ENCODE data around the gene CHCHD3.

Gene CHCHD3

GRCh38 chr7:133051719-133052400 lies 30.0 kb downstream of the CHCHD3 start:
- Histone ChIP-seq H3K27me3 (ENCODE audit: insufficient read depth, low read depth) (no peaks in the 10 kb centered on the region), H3K9ac (no peak overlapping the region), H3K36me3 (ENCODE audit: insufficient read depth) (no peaks in the 10 kb centered on the region), H3K4me2 (no peak overlapping the region), H2AFZ (ENCODE audit: low read depth) (no peak overlapping the region), H4K20me1 (ENCODE audit: insufficient read depth) (0 out of 2 replicates have a peak, but pooled peaks cover 18% of the 10 kb centered on the region), H3K27ac (no peak overlapping the region), H3K4me1 (ENCODE audit: low read depth, poor library complexity, severe bottlenecking) (no peaks in the 10 kb centered on the region), H3K79me2 (ENCODE audit: insufficient read depth, low read depth) (peaks cover 53% of the 10 kb centered on the region), H3K4me3 (IDR thresholded peaks at IDR 0.05; ENCODE audit: insufficient read depth, low read depth, low read length) (no peak overlapping the region)
- TF ChIP-seq CTCF (conservative IDR thresholded peaks at IDR 0.05; ENCODE audit: low read depth, low read length): no peak

- Histone ChIP-seq H2AFZ (ENCODE audit: low read depth) (no peak overlapping the region), H3K79me2 (ENCODE audit: insufficient read depth, low read depth) (peaks cover 55% of the 10 kb centered on the region), H3K27ac (no peak overlapping the region), H3K27me3 (ENCODE audit: insufficient read depth, low read depth) (no peaks in the 10 kb centered on the region), H4K20me1 (ENCODE audit: insufficient read depth) (0 out of 2 replicates have a peak, but pooled peaks cover 17% of the 10 kb centered on the region), H3K36me3 (ENCODE audit: insufficient read depth) (no peaks in the 10 kb centered on the region), H3K4me1 (ENCODE audit: low read depth, poor library complexity, severe bottlenecking) (no peaks in the 10 kb centered on the region), H3K9ac (no peak overlapping the region), H3K4me3 (IDR thresholded peaks at IDR 0.05; ENCODE audit: insufficient read depth, low read depth, low read length) (no peak overlapping the region), H3K4me2 (no peak overlapping the region)
- TF ChIP-seq CTCF (conservative IDR thresholded peaks at IDR 0.05; ENCODE audit: low read depth, low read length): no peak; the same call in 1 of the 2 replicates
These were observed 30.8 kb downstream of the CHCHD3 start for GRCh38 chr7:133051066-133051465.

GRCh38 chr7:133050200-133050995 lies 31.5 kb downstream of the CHCHD3 start:
- Histone ChIP-seq H3K79me2 (ENCODE audit: insufficient read depth, low read depth) (peaks cover 55% of the 10 kb centered on the region), H3K4me3 (IDR thresholded peaks at IDR 0.05; ENCODE audit: insufficient read depth, low read depth, low read length) (no peak overlapping the region), H4K20me1 (ENCODE audit: insufficient read depth) (0 out of 2 replicates have a peak, but pooled peaks cover 14% of the 10 kb centered on the region), H3K4me2 (no peak overlapping the region), H3K4me1 (ENCODE audit: low read depth, poor library complexity, severe bottlenecking) (no peaks in the 10 kb centered on the region), H3K36me3 (ENCODE audit: insufficient read depth) (no peaks in the 10 kb centered on the region), H3K27ac (no peak overlapping the region), H3K9ac (no peak overlapping the region), H3K27me3 (ENCODE audit: insufficient read depth, low read depth) (no peaks in the 10 kb centered on the region), H2AFZ (ENCODE audit: low read depth) (no peak overlapping the region)
- TF ChIP-seq CTCF (conservative IDR thresholded peaks at IDR 0.05; ENCODE audit: low read depth, low read length): no peak

- H3K4me1 ChIP-seq (ENCODE audit: low read depth, poor library complexity, severe bottlenecking): no peaks in the 10 kb centered on the region
- no peak overlapping the region for H3K9ac ChIP-seq
- H3K27ac ChIP-seq: no peak overlapping the region
- H3K4me2 ChIP-seq: no peak overlapping the region
- no peaks in the 10 kb centered on the region for H3K36me3 ChIP-seq (ENCODE audit: insufficient read depth)
- peaks cover 50% of the 10 kb centered on the region for H3K79me2 ChIP-seq (ENCODE audit: insufficient read depth, low read depth)
- no peak overlapping the region for H2AFZ ChIP-seq (ENCODE audit: low read depth)
- H4K20me1 ChIP-seq (ENCODE audit: insufficient read depth): 0 out of 2 replicates have a peak, but pooled peaks cover 14% of the 10 kb centered on the region
- no peak overlapping the region for H3K4me3 ChIP-seq (IDR thresholded peaks at IDR 0.05; ENCODE audit: insufficient read depth, low read depth, low read length)
- no peak for TF ChIP-seq CTCF (conservative IDR thresholded peaks at IDR 0.05; ENCODE audit: low read depth, low read length)
- no peaks in the 10 kb centered on the region for H3K27me3 ChIP-seq (ENCODE audit: insufficient read depth, low read depth)
These were observed 33.3 kb downstream of the CHCHD3 start for GRCh38 chr7:133048589-133048988.
